ENCODE results near the gene RPS6KA1. TPM values are rescaled to one million over a fixed set of nuclear protein-coding genes. Genes with fewer than 3 reads are reported as not detected.

RPS6KA1 gene
- total and polyA plus RNA-seq, 2 of the 13 experiments (the other 11 are each of a cell fraction or from before 2014, with no cell fraction given), result 19.6 to 24.2 TPM

- TF ChIP-seq, protein P1, sequence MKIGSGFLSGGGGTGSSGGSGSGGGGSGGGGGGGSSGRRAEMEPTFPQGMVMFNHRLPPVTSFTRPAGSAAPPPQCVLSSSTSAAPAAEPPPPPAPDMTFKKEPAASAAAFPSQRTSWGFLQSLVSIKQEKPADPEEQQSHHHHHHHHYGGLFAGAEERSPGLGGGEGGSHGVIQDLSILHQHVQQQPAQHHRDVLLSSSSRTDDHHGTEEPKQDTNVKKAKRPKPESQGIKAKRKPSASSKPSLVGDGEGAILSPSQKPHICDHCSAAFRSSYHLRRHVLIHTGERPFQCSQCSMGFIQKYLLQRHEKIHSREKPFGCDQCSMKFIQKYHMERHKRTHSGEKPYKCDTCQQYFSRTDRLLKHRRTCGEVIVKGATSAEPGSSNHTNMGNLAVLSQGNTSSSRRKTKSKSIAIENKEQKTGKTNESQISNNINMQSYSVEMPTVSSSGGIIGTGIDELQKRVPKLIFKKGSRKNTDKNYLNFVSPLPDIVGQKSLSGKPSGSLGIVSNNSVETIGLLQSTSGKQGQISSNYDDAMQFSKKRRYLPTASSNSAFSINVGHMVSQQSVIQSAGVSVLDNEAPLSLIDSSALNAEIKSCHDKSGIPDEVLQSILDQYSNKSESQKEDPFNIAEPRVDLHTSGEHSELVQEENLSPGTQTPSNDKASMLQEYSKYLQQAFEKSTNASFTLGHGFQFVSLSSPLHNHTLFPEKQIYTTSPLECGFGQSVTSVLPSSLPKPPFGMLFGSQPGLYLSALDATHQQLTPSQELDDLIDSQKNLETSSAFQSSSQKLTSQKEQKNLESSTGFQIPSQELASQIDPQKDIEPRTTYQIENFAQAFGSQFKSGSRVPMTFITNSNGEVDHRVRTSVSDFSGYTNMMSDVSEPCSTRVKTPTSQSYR (CRISPR knock-in tag; IDR thresholded peaks at IDR 0.05; ENCODE audit: borderline replicate concordance), result peak; percentile 64; the same call in 1 of the 2 replicates
- TF ChIP-seq ZFP62 (CRISPR knock-in tag; IDR thresholded peaks at IDR 0.05) (no peak), ELF3 (CRISPR knock-in tag; IDR thresholded peaks at IDR 0.05) (peak; percentile 70), KLF6 (CRISPR knock-in tag; IDR thresholded peaks at IDR 0.05) (no peak)
Measured at GRCh38 chr1:26541816-26542711, 12.5 kb downstream of the RPS6KA1 start (continued).

DNA sequence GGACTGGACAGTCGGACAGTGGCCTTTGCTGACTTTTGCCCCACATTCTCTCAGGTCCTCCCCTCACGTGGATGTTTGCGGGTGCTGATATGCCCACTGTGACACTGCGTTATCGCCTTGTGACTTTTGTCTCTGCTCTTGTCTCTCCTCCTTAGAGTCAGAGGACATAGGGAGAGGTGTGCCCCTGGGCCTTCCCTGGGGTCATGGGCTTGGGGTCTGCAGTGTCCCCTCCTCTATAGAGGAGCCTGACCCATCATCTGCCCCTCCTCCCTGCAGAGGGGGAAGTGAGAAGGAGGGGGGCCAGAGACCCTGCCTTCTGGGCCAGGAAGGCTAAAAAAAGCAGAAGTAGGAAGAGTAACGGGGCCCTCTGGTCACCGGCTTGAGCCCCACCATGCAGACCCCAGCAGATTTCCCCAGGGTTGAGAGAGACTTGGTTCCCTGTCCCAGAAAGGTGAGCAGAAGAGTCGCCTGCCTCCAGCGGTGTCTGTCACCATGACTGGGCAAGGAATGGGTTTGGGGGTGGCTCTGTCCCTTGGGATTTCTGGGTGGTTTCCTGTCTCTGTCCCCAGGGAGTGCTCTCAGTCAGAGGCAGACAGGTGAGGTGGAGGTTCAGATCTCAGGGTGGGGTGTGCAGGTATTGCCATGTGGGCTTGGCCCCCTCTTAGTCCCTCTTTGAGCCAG is 13.3 kb downstream of the RPS6KA1 start:
- ATAC-seq, result no peak
- CTCF ChIA-PET (ENCODE audit: low intra/inter-chr PET ratio, low total read pairs), result no interaction called here
- Histone ChIP-seq H2AFZ (ENCODE audit: low read length) (no peak overlapping the region), H3K9ac (ENCODE audit: insufficient read depth, low read depth, low read length) (no peak overlapping the region), H3K79me2 (ENCODE audit: insufficient read depth, low read length) (no peaks in the 10 kb centered on the region), H3K27me3 (ENCODE audit: control insufficient read depth in 1 of 2, insufficient read depth in 2 of 2, low read length in 2 of 2) (no peaks in the 10 kb centered on the region), H3K4me1 (ENCODE audit: insufficient read depth, low read length) (peaks cover 20% of the 10 kb centered on the region), H3K4me2 (ENCODE audit: low read depth, low read length) (no peak overlapping the region), H3K36me3 (replicated peaks in 1 of 2; ENCODE audit: control insufficient read depth in 1 of 2, insufficient read depth in 2 of 2, low read length in 2 of 2) (peaks cover 14 to 17% of the 10 kb centered on the region in 2 experiments), H3K27ac (ENCODE audit: extremely low read length, insufficient read depth, low read length) (no peak overlapping the region), H4K20me1 (ENCODE audit: insufficient read depth, low read length) (no peaks in the 10 kb centered on the region; the same call in 1 of the 2 replicates), H3K9me3 (ENCODE audit: low read length) (no peaks in the 10 kb centered on the region), H3K4me3 (replicated peaks in 1 of 3; ENCODE audit: insufficient read depth in 1 of 3, low read depth in 2 of 3, low read length in 3 of 3) (no peak overlapping the region)
- BruUV-seq (replicated peaks), result no TSS peak
- no peak for DNase-seq (ENCODE audit: low spot score)
- intact Hi-C loops (cut with micrococcal nuclease; ENCODE audit: unreplicated experiment), result no loop called here
- POLR2A ChIA-PET, result no interaction called here
- FAIRE-seq, result no peak
- 94% methylated on average over 8 of the region's 9 CpGs for WGBS (ENCODE audit: low lambda C conversion rate)
- TF ChIP-seq ZNF563 (CRISPR knock-in tag; IDR thresholded peaks at IDR 0.05), result no peak
- no peak for TF ChIP-seq TFDP1 (CRISPR knock-in tag; IDR thresholded peaks at IDR 0.05; ENCODE audit: borderline replicate concordance)
- no peak for TF ChIP-seq RBM22 (optimal IDR thresholded peaks at IDR 0.05; ENCODE audit: low read length)
- TF ChIP-seq KDM3A (CRISPR knock-in tag; IDR thresholded peaks at IDR 0.05; ENCODE audit: low read depth), result no peak
- no peak for TF ChIP-seq JDP2 (CRISPR knock-in tag; IDR thresholded peaks at IDR 0.05; ENCODE audit: borderline replicate concordance)
- no peak for TF ChIP-seq SAP130 (CRISPR knock-in tag; IDR thresholded peaks at IDR 0.05; ENCODE audit: low read depth)
- no peak for TF ChIP-seq BRCA1 (CRISPR knock-in tag; IDR thresholded peaks at IDR 0.05)
- no peak for TF ChIP-seq IRX3 (CRISPR knock-in tag; IDR thresholded peaks at IDR 0.05; ENCODE audit: borderline replicate concordance, low read depth)
- in situ Hi-C loops (cut with HindIII; ENCODE audit: extremely low pct_ligation_motif_present, low pct_unique_long_range_greater_than_20kb), result no loop called here
